ENCODE measurements around the gene GPR141.

The GPR141 gene

DNA sequence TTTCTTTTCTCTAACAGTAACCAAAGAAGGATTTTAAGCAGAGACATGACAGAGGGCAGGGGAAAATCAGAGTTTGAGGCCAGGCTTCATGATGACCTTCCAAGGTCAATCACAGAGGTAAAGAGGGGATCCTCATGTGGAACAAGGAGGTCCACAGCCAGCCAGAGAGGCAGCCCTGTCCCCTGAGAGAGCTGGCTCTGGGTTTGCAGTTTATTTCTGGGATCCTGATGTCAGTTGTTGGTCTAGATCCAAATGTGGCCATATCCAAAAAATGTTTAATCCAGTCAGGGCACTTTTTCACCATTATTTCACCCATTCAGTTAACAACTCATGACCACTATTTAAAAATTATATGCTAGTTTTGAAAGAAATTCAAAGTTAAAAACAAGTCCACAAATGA lies 45.6 kb downstream of the GPR141 start:
- DNase-seq (ENCODE audit: insufficient read length, low spot score) (no peak), FAIRE-seq (no peak)
- TF ChIP-seq, protein P1, sequence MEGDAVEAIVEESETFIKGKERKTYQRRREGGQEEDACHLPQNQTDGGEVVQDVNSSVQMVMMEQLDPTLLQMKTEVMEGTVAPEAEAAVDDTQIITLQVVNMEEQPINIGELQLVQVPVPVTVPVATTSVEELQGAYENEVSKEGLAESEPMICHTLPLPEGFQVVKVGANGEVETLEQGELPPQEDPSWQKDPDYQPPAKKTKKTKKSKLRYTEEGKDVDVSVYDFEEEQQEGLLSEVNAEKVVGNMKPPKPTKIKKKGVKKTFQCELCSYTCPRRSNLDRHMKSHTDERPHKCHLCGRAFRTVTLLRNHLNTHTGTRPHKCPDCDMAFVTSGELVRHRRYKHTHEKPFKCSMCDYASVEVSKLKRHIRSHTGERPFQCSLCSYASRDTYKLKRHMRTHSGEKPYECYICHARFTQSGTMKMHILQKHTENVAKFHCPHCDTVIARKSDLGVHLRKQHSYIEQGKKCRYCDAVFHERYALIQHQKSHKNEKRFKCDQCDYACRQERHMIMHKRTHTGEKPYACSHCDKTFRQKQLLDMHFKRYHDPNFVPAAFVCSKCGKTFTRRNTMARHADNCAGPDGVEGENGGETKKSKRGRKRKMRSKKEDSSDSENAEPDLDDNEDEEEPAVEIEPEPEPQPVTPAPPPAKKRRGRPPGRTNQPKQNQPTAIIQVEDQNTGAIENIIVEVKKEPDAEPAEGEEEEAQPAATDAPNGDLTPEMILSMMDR (IDR thresholded peaks at IDR 0.05; ENCODE audit: insufficient read depth, missing control alignments): no peak

DNA sequence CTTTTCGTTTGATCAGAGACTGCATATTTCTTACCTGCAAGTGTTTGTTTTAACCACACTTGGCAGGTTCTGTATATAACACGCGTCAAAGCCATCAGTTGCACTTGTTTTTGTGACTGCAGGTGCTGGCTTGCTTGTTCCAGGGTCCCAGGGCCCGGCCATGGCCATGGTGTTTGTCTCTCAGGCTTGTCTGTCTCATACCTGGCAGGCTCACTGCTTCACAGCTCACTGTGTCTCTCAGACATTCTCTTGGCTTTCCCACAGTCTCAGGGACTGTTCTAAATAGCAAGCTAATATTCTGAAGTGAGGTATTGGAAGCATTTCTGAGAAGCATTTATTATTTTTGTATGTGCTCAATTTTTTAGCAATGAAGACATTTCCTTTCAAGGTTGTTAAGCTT lies 46.9 kb downstream of the GPR141 start:
- FAIRE-seq: no peak
- TF ChIP-seq, protein P1 (IDR thresholded peaks at IDR 0.05; ENCODE audit: insufficient read depth, missing control alignments): no peak
- no peak for DNase-seq (ENCODE audit: insufficient read length, low spot score)

DNA sequence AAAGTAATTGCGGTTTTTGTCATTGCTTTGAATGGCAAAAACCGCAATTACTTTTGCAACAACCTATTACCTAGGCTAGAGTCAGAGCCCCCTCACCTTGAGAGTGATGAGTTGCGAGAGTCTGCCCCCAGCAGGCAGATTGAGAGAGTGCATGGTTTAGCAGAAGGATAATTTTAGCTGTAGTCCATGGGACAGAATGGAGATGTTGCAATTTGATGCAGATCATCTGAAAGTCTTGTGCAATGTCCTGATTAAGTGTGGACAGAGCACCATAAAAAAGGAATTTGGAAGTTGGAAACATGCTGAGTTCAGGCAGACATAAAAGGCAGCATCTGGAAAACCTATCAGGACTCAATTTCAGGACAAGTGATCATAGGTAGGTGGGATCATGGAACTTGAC lies 48.7 kb downstream of the GPR141 start:
- TF ChIP-seq, protein P1 (IDR thresholded peaks at IDR 0.05; ENCODE audit: insufficient read depth, missing control alignments): peak; percentile 65
- no peak for DNase-seq (ENCODE audit: insufficient read length, low spot score)
- FAIRE-seq: peak; percentile 6

DNA sequence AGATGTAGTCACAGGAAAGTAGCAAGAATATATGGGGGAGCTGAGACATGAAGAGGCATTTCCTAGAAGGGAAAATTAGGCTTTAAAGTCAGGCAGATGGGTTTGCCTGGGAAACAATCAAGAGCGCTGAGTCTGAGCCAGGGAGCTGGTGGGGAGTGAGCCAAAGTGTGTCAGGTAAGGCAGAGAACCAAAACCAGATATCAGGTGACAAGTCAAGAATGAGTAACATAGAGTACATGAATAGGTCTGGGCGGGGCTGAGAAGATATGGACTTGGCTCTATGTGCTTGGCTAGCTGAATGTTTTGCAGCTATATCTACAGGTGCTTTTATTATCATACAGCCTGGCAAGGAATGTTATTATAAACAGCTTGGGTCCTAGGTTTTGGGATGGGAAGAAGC lies 49.3 kb downstream of the GPR141 start:
- no peak for DNase-seq (ENCODE audit: insufficient read length, low spot score)

DNA sequence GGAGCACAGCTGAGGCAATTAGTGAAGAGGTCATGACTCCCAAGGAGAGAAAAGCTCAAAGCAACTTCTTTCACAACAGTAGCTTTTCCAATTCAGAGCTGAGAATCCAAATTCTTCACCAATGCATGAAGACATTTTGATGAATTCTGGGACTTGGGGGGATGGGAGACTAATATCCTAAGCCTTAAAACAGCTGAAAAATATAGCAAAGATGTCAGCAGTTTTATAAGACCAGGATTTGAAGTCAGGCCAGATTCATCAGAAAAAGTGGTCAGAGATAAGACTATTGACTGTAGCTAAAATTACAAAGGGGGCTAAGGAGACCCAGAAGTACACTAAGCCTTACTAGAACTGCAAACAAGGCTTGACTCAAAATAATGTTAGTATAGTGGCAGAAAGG lies 51.6 kb downstream of the GPR141 start:
- TF ChIP-seq, protein P1 (IDR thresholded peaks at IDR 0.05; ENCODE audit: insufficient read depth, missing control alignments): no peak
- FAIRE-seq (no peak), DNase-seq (ENCODE audit: insufficient read length, low spot score) (no peak)

More for the DNA sequence above, 49.3 kb downstream of the GPR141 start:
- TF ChIP-seq, protein P1 (IDR thresholded peaks at IDR 0.05; ENCODE audit: insufficient read depth, missing control alignments): no peak
- FAIRE-seq: no peak

DNA sequence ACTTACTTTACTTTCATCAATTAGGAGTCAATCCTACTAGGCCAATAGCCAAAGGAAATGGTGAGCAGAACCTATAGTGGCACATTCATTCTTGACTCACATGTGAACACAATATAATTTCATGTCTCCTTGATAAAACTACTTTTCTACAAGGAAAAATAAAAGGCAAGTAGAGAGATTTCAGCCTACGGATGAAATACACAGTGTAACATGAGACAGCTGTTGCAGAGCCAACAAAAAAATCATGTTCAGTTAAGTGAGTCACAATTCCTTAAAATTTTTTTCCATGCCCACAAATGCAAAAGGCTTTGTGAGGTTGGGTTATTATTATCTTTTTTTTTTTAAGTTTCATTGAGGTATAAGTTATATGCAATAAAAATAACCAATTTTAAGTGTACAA lies 54.8 kb downstream of the GPR141 start:
- DNase-seq (ENCODE audit: insufficient read length, low spot score): no peak
- no peak for FAIRE-seq
- TF ChIP-seq, protein P1 (IDR thresholded peaks at IDR 0.05; ENCODE audit: insufficient read depth, missing control alignments): no peak

DNA sequence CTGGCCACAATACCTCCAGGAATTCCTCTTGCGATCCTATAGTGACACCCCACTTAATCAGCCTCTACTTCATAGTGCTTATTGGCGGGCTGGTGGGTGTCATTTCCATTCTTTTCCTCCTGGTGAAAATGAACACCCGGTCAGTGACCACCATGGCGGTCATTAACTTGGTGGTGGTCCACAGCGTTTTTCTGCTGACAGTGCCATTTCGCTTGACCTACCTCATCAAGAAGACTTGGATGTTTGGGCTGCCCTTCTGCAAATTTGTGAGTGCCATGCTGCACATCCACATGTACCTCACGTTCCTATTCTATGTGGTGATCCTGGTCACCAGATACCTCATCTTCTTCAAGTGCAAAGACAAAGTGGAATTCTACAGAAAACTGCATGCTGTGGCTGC lies 56.8 kb downstream of the GPR141 start:
- FAIRE-seq (no peak), DNase-seq (ENCODE audit: insufficient read length, low spot score) (no peak)
- TF ChIP-seq, protein P1 (IDR thresholded peaks at IDR 0.05; ENCODE audit: insufficient read depth, missing control alignments): no peak

Data from D721Med (cell line).